ENCODE results near the gene PKP4. TPM values are rescaled to one million over a fixed set of nuclear protein-coding genes. Genes with fewer than 3 reads are reported as not detected.
A peak's percentile ranks its signal among the peaks of the same experiment; 100 is the strongest.

Gene PKP4
- total RNA-seq, 1 donor from 2014 or later, result 83.9 TPM

GRCh38 chr2:158458617-158458920, 1.8 kb downstream of the PKP4 start:
- Mint-ChIP-seq H3K4me1 (peaks cover 44% of the 10 kb centered on the region), H3K27ac (peak overlapping the region; percentile 74)

DNA sequence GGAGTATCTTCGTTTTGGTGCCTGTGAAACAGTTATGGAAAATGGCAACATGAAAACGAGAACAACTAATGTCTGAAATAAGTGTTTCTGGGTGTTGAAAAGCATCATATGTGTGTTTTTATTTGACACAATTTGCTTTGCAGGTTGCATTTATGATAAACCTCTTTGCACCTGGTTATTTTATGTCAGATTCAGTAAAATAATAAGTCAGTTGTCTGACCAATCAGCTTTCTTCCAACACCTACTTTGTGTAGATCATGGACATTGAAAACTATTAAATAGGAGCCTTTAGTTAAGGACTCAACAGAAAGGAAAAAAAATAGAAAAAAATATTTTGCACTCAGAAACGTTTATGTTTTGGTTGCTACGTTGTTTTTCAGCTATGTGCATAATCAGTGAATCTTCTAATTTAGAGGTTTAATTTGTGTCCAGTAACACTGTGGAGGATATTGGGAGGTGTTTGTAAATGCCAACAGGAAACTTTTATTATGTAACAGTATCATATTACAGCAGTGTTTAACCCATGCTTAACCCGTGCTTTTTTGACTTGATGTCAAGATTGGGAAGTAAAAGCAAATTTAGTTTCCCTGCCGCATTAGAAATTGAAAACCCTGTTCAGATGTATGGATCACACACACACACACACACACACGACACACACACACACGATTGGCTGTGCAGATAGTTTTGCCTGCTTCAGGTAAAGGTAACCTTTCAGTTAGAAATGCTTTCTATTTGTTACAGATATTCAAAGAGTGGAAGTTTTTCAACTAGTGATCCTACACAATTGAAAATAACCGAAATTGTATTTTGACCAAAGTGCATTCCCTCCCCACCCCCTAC, 2.6 kb downstream of the PKP4 start:
- H3K36me3 Mint-ChIP-seq, result no peaks in the 10 kb centered on the region
- Histone ChIP-seq H3K9me3 (ENCODE audit: low read depth) (no peaks in the 10 kb centered on the region), H3K27ac (no peak overlapping the region), H3K4me1 (peaks cover 42% of the 10 kb centered on the region), H2AFZ (replicated peaks) (no peak overlapping the region), H3K79me2 (ENCODE audit: low read depth) (peaks cover 69% of the 10 kb centered on the region), H3F3A (ENCODE audit: low read depth) (peaks cover 27% of the 10 kb centered on the region), H3K27me3 (no peaks in the 10 kb centered on the region), H3K9ac (peak overlapping the region; percentile 55), H3K4me2 (peak overlapping the region; percentile 98), H4K20me1 (ENCODE audit: low read depth) (peaks cover 61% of the 10 kb centered on the region), H3K4me3 (peak overlapping the region; percentile 85), H3K36me3 (no peaks in the 10 kb centered on the region)
- peak overlapping the region; percentile 97 for H3K4me3 Mint-ChIP-seq
- no peak overlapping the region for H3K27ac Mint-ChIP-seq
- DNase-seq (ENCODE audit: low spot score), result no peak
- peaks cover 2% of the 10 kb centered on the region for H3K9me3 Mint-ChIP-seq
- H3K27me3 Mint-ChIP-seq (ENCODE audit: insufficient read depth, low read depth), result peaks cover 5% of the 10 kb centered on the region
- no peak for TF ChIP-seq EZH2phosphoT487 (IDR thresholded peaks at IDR 0.05)
- no peak for TF ChIP-seq CTCF (IDR thresholded peaks at IDR 0.05)
- TF ChIP-seq EZH2 (IDR thresholded peaks at IDR 0.05), result no peak
- H3K4me1 Mint-ChIP-seq, result peaks cover 44% of the 10 kb centered on the region

More at GRCh38 chr2:158458617-158458920, 1.8 kb downstream of the PKP4 start:
- Histone ChIP-seq H3K9ac (peak overlapping the region; percentile 55), H3K4me2 (peak overlapping the region; percentile 98), H3K36me3 (no peaks in the 10 kb centered on the region), H4K20me1 (ENCODE audit: low read depth) (peaks cover 53% of the 10 kb centered on the region), H3K4me3 (peak overlapping the region; percentile 85), H3K27ac (peak overlapping the region; percentile 83), H3K79me2 (ENCODE audit: low read depth) (peaks cover 61% of the 10 kb centered on the region), H3K9me3 (ENCODE audit: low read depth) (no peaks in the 10 kb centered on the region), H3K27me3 (no peaks in the 10 kb centered on the region), H3F3A (ENCODE audit: low read depth) (peaks cover 27% of the 10 kb centered on the region), H2AFZ (replicated peaks) (no peak overlapping the region), H3K4me1 (peaks cover 36% of the 10 kb centered on the region)
- Mint-ChIP-seq H3K4me3 (peak overlapping the region; percentile 97), H3K36me3 (no peaks in the 10 kb centered on the region), H3K27me3 (ENCODE audit: insufficient read depth, low read depth) (peaks cover 5% of the 10 kb centered on the region), H3K9me3 (peaks cover 2% of the 10 kb centered on the region)
- TF ChIP-seq EZH2 (IDR thresholded peaks at IDR 0.05), result no peak
- TF ChIP-seq EZH2phosphoT487 (IDR thresholded peaks at IDR 0.05), result no peak
- no peak for TF ChIP-seq CTCF (IDR thresholded peaks at IDR 0.05)
- no peak for DNase-seq (ENCODE audit: low spot score)

DNA sequence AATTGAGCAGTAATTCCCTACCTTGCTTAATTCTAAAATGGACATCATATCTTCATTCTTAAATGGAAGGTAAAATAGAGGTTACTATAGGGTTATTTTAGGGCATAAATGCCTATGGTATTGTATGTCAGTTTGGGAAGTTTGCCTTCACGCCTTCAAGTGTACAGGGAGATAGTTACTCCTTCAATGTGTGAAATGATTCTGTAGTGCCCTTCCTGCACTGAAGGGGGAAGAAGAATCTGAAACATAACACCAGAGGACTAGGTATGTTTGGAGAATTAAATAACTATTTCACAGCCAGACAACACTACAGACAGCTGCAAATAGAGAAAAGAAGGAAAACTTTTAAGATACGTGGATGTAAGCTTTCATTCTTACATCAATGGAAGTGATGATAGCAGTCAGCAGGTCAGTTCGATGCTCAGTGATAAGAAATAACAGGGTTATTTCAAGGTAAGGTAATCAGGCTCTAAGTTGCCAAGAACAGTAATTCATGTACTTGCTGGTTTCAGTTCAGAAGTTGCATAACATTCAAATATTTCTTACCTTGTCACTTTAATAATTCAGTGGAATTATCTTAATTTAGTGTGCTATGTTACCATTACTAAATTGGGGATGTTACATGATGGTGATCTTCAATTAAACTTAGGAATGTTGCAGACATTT, 4.0 kb downstream of the PKP4 start:
- Histone ChIP-seq H3K27me3 (no peaks in the 10 kb centered on the region), H3K9ac (no peak overlapping the region), H3K4me2 (no peak overlapping the region), H4K20me1 (ENCODE audit: low read depth) (peaks cover 70% of the 10 kb centered on the region), H3K9me3 (ENCODE audit: low read depth) (no peaks in the 10 kb centered on the region), H3K4me1 (peaks cover 37% of the 10 kb centered on the region), H3F3A (ENCODE audit: low read depth) (peaks cover 27% of the 10 kb centered on the region), H3K36me3 (no peaks in the 10 kb centered on the region), H3K4me3 (no peak overlapping the region), H3K79me2 (ENCODE audit: low read depth) (peaks cover 83% of the 10 kb centered on the region), H3K27ac (no peak overlapping the region), H2AFZ (replicated peaks) (no peak overlapping the region)
- Mint-ChIP-seq H3K9me3 (peaks cover 2% of the 10 kb centered on the region), H3K27ac (no peak overlapping the region), H3K4me1 (peaks cover 38% of the 10 kb centered on the region), H3K27me3 (ENCODE audit: insufficient read depth, low read depth) (peaks cover 5% of the 10 kb centered on the region), H3K36me3 (peaks cover 4% of the 10 kb centered on the region), H3K4me3 (no peak overlapping the region)
- no peak for DNase-seq (ENCODE audit: low spot score)
- no peak for TF ChIP-seq EZH2 (IDR thresholded peaks at IDR 0.05)
- no peak for TF ChIP-seq EZH2phosphoT487 (IDR thresholded peaks at IDR 0.05)
- TF ChIP-seq CTCF (IDR thresholded peaks at IDR 0.05), result no peak
